OCI-LY1 (cell line): ENCODE results near the gene ALG5.

Experiments used
- CTCF ChIP-seq: fragments of 200-600 bp; sonication (generic), shearing (Covaris generic); IDR thresholded peaks from 2 replicates; pipeline ENCODE4 v1.5.1; 2017; ENCODE audit warnings: mild to moderate bottlenecking, antibody characterized with exemption, low read length, moderate library complexity, mixed read lengths
- EZH2 ChIP-seq: fragments of 200-600 bp; sonication (generic), shearing (Covaris generic); IDR thresholded peaks from 2 replicates; pipeline ENCODE4 v1.8.0; 2017; ENCODE audit warnings: borderline replicate concordance, mixed run types, mild to moderate bottlenecking, antibody characterized with exemption, low read length, moderate library complexity, mixed read lengths

- TF ChIP-seq EZH2, result no peak
- TF ChIP-seq CTCF, result no peak
Observed at GRCh38 chr13:36918246-36919131, 80.7 kb downstream of the ALG5 start.
